KMS-11 (cell line): ENCODE data around the gene EFCAB11.

Experiments
- H2AFZ ChIP-seq: fragments of 200-600 bp; sonication (generic); 2 replicates; pipeline ENCODE4 v1.6.1; 2016; ENCODE audit warnings: antibody characterized with exemption, mixed run types, low read depth
- H3K27ac ChIP-seq: fragments of 200-600 bp; sonication (generic); 2 replicates; pipeline ENCODE4 v1.6.1; 2016; ENCODE audit warnings: mild to moderate bottlenecking, mixed run types
- H3K27me3 ChIP-seq: fragments of 200-600 bp; sonication (generic); 2 replicates; pipeline ENCODE4 v1.6.1; 2017; ENCODE audit warnings: mild to moderate bottlenecking, low read depth, mixed run types, moderate library complexity; ENCODE audit not compliant: insufficient read depth
- H3K36me3 ChIP-seq: fragments of 200-600 bp; sonication (generic); 2 replicates; pipeline ENCODE4 v1.6.1; 2017; ENCODE audit warnings: mild to moderate bottlenecking, mixed run types; ENCODE audit not compliant: insufficient read depth
- H3K4me1 ChIP-seq: fragments of 200-600 bp; sonication (generic); 2 replicates; pipeline ENCODE4 v1.6.1; 2016; ENCODE audit warnings: mild to moderate bottlenecking, low read depth, mixed run types; ENCODE audit not compliant: poor library complexity, severe bottlenecking
- H3K4me2 ChIP-seq: fragments of 200-600 bp; sonication (generic); 2 replicates; pipeline ENCODE4 v1.7.0; 2016; ENCODE audit warnings: mild to moderate bottlenecking, mixed run types
- H3K4me3 ChIP-seq: fragments of 200-600 bp; sonication (generic); IDR thresholded peaks from 2 replicates; pipeline ENCODE4 v1.6.1; 2017; ENCODE audit warnings: low read depth, low read length, mixed read lengths; ENCODE audit not compliant: insufficient read depth
- H3K79me2 ChIP-seq: fragments of 200-600 bp; sonication (generic); 2 replicates; pipeline ENCODE4 v1.6.1; 2016; ENCODE audit warnings: low read depth, mixed run types; ENCODE audit not compliant: insufficient read depth
- H3K9ac ChIP-seq: fragments of 200-600 bp; sonication (generic); 2 replicates; pipeline ENCODE4 v1.6.1; 2016; ENCODE audit warnings: mild to moderate bottlenecking, mixed run types
- H4K20me1 ChIP-seq: fragments of 200-600 bp; sonication (generic); 2 replicates; pipeline ENCODE4 v1.6.1; 2016; ENCODE audit warnings: mild to moderate bottlenecking, mixed run types; ENCODE audit not compliant: insufficient read depth
- CTCF ChIP-seq: fragments of 200-600 bp; sonication (generic); conservative IDR thresholded peaks from 2 replicates; pipeline ENCODE4 v1.6.1; 2017; ENCODE audit warnings: low read depth, mild to moderate bottlenecking, antibody characterized with exemption, low read length, moderate library complexity, mixed read lengths

The EFCAB11 gene

GRCh38 chr14:89806451-89806850, 148.1 kb downstream of the EFCAB11 start:
- Histone ChIP-seq H2AFZ (no peak overlapping the region), H3K27ac (no peak overlapping the region), H3K4me2 (no peak overlapping the region), H3K79me2 (no peaks in the 10 kb centered on the region), H3K9ac (no peak overlapping the region), H3K4me1 (no peaks in the 10 kb centered on the region), H3K4me3 (no peak overlapping the region), H4K20me1 (no peaks in the 10 kb centered on the region), H3K36me3 (no peaks in the 10 kb centered on the region), H3K27me3 (no peaks in the 10 kb centered on the region)
- TF ChIP-seq CTCF = no peak

- H3K27ac ChIP-seq = no peak overlapping the region
- H3K36me3 ChIP-seq = no peaks in the 10 kb centered on the region
- no peaks in the 10 kb centered on the region for H3K27me3 ChIP-seq
- no peaks in the 10 kb centered on the region for H3K79me2 ChIP-seq
- no peak overlapping the region for H2AFZ ChIP-seq
- H3K4me1 ChIP-seq = no peaks in the 10 kb centered on the region
- no peak overlapping the region for H3K4me3 ChIP-seq
- H3K9ac ChIP-seq = no peak overlapping the region
- H4K20me1 ChIP-seq = no peaks in the 10 kb centered on the region
- no peak for TF ChIP-seq CTCF
- no peak overlapping the region for H3K4me2 ChIP-seq
Measured at GRCh38 chr14:89805501-89805900, 149.0 kb downstream of the EFCAB11 start.

- no peaks in the 10 kb centered on the region for H3K27me3 ChIP-seq
- no peak overlapping the region for H3K27ac ChIP-seq
- no peak overlapping the region for H2AFZ ChIP-seq
- H3K9ac ChIP-seq = no peak overlapping the region
- no peak overlapping the region for H3K4me3 ChIP-seq
- no peaks in the 10 kb centered on the region for H3K4me1 ChIP-seq
- H3K36me3 ChIP-seq = no peaks in the 10 kb centered on the region
- no peak for TF ChIP-seq CTCF
- no peak overlapping the region for H3K4me2 ChIP-seq
- no peaks in the 10 kb centered on the region for H3K79me2 ChIP-seq
- no peaks in the 10 kb centered on the region for H4K20me1 ChIP-seq
Measured at GRCh38 chr14:89803542-89803941, 151.0 kb downstream of the EFCAB11 start.

GRCh38 chr14:89801136-89801535, 153.4 kb downstream of the EFCAB11 start:
- Histone ChIP-seq H3K79me2 (no peaks in the 10 kb centered on the region), H2AFZ (no peak overlapping the region), H3K36me3 (no peaks in the 10 kb centered on the region), H3K9ac (no peak overlapping the region), H3K4me1 (no peaks in the 10 kb centered on the region), H3K27me3 (no peaks in the 10 kb centered on the region), H3K27ac (no peak overlapping the region), H4K20me1 (no peaks in the 10 kb centered on the region), H3K4me2 (no peak overlapping the region), H3K4me3 (no peak overlapping the region)
- no peak for TF ChIP-seq CTCF
